H4 (cell line): Measurements from ENCODE around the gene ZNF433. TPM values are rescaled to one million over a fixed set of nuclear protein-coding genes. Genes with fewer than 3 reads are reported as not detected.

Experiments
- DNase-seq: peaks from one replicate; pipeline ENCODE4 v3.0.0-alpha.2; 2015; ENCODE audit warnings: low spot score
- total RNA-seq: library from RNA; depleted of rRNA; stranded (reverse); fragments of >200 nt; shearing (Covaris generic); gene quantifications from 2 replicates; pipeline ENCODE4 v1.2.3, GENCODE V29; 2014; rRNA removed

The ZNF433 gene
- total RNA-seq, 1 experiment from 2014 or later = 4.7 TPM

DNA sequence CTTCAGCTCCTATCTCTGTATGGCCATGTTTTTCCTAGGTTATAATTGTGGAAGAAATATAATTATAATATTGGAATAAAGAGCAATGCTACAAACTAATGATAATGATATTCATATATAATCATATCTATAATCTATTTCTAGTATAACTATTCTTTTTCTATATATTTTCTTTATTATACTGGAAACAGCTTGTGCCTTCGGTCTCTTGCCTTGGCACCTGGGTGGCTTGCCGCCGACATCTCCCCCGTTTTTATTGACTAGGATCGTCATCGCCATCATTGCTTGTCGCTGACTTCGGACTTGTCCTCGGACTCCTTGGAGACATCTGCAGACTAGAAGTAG, 46.4 kb downstream of the ZNF433 start:
- no peak for DNase-seq

GRCh38 chr19:11987405-11988281, 47.8 kb downstream of the ZNF433 start:
- DNase-seq = peak; percentile 87

GRCh38 chr19:11986754-11987153, 48.7 kb downstream of the ZNF433 start:
- no peak for DNase-seq

DNA sequence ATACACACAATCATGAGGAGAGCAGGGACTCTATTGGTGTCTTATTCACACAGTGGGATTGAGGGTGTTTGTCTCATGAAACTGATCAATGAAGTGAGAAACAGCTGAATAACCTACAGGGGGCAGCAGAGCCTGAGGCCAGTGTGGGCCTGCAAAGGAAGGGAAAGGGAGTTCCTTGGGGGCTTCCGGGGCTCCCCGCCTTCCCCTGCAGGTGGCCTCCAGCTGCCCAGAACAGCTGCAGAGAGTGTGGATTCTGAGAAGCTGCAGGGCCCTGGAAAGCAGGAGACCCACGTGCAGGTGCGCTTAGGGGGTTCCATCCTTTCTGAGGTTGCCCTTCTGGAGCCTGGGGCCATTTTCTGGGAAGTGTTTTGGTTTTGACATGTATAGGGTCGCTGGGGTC, 50.5 kb downstream of the ZNF433 start:
- DNase-seq = no peak

- DNase-seq = no peak
These were observed 53.0 kb downstream of the ZNF433 start for GRCh38 chr19:11982526-11982925.

GRCh38 chr19:11979527-11979926, 56.0 kb downstream of the ZNF433 start:
- no peak for DNase-seq

DNA sequence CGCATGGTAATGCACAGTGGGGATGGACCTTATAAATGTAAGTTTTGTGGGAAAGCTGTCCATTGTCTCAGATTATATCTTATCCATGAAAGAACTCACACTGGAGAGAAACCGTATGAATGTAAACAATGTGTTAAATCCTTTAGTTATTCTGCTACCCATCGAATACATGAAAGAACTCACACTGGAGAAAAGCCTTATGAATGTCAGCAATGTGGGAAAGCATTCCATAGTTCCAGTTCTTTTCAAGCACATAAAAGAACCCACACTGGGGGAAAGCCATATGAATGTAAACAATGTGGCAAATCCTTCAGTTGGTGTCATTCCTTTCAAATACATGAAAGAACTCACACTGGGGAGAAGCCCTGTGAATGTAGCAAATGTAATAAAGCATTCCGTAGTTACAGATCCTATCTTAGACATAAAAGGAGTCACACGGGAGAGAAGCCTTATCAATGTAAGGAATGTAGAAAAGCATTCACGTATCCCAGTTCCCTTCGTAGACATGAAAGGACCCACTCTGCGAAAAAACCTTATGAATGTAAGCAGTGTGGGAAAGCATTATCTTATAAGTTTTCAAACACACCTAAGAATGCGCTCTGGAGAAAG, 56.9 kb downstream of the ZNF433 start:
- no peak for DNase-seq

- no peak for DNase-seq
These were observed 62.3 kb downstream of the ZNF433 start for GRCh38 chr19:11973019-11973810.

GRCh38 chr19:11971041-11971440, 64.4 kb downstream of the ZNF433 start:
- DNase-seq = no peak

- DNase-seq = no peak
These were observed 65.3 kb downstream of the ZNF433 start for GRCh38 chr19:11970174-11970573.

- DNase-seq = no peak
These were observed 70.4 kb downstream of the ZNF433 start, which contains the start of gene ZNF763 for GRCh38 chr19:11964858-11965645. Gene ZNF763, plus strand, starts transcription at chr19:11965040. Its CDS starts 169 bp downstream, at chr19:11965209.

Other genes with a start within 250 kb of the ZNF433 start
- gene ZNF491, start 237.2 kb downstream of the ZNF433 start, total RNA-seq = not detected in 2 replicates
- gene ZNF440, start 221.4 kb downstream of the ZNF433 start, total RNA-seq = 5.5 and 6.2 TPM in 2 replicates
- gene ZNF439, start 187.0 kb downstream of the ZNF433 start, total RNA-seq = 0.47 and 0.56 TPM in 2 replicates
- 4.1 and 5.0 TPM in 2 replicates for gene ZNF69, start 147.9 kb downstream of the ZNF433 start, total RNA-seq
- 6.3 and 9.2 TPM in 2 replicates for gene ZNF700, start 110.6 kb downstream of the ZNF433 start, total RNA-seq
- gene ZNF763, start 70.6 kb downstream of the ZNF433 start, total RNA-seq = 0.02 TPM in 1 of 2 replicates, not detected in the other
- gene ZNF878, start 17.3 kb upstream of the ZNF433 start, total RNA-seq = 0.79 and 1.5 TPM in 2 replicates
- gene ZNF844, start 29.1 kb upstream of the ZNF433 start, total RNA-seq = not detected in 2 replicates
- 6.9 and 21.1 TPM in 2 replicates for gene ZNF20, start 104.7 kb upstream of the ZNF433 start, total RNA-seq
- gene ZNF625, start 121.1 kb upstream of the ZNF433 start, total RNA-seq = 3.0 and 6.9 TPM in 2 replicates
- gene ZNF136, start 127.4 kb upstream of the ZNF433 start, total RNA-seq = 2.2 and 5.1 TPM in 2 replicates